ENCODE results near the gene IGFN1.

IGFN1 gene

GRCh38 chr1:201185527-201186128, 5.0 kb upstream of the IGFN1 start:
- no peak for DNase-seq

- DNase-seq = no peak
These were observed 4.4 kb upstream of the IGFN1 start for GRCh38 chr1:201186192-201186591.

- no peak for DNase-seq
These were observed 1.5 kb upstream of the IGFN1 start for GRCh38 chr1:201189085-201189484.

GRCh38 chr1:201190005-201190404, 619 bp upstream of the IGFN1 start:
- no peak for DNase-seq

- DNase-seq = no peak
These were observed 1.1 kb downstream of the IGFN1 start for GRCh38 chr1:201191653-201192260.

- DNase-seq = no peak
These were observed 1.7 kb downstream of the IGFN1 start for GRCh38 chr1:201192261-201192788.

GRCh38 chr1:201194046-201194445, 3.4 kb downstream of the IGFN1 start:
- no peak for DNase-seq

- DNase-seq = no peak
These were observed 8.0 kb downstream of the IGFN1 start for GRCh38 chr1:201198598-201198997.

- no peak for DNase-seq
These were observed 14.4 kb downstream of the IGFN1 start for GRCh38 chr1:201205036-201205435.

GRCh38 chr1:201206176-201206575, 15.6 kb downstream of the IGFN1 start:
- DNase-seq = no peak

GRCh38 chr1:201207046-201207445, 16.4 kb downstream of the IGFN1 start:
- DNase-seq = no peak

GRCh38 chr1:201208236-201208635, 17.6 kb downstream of the IGFN1 start:
- no peak for DNase-seq

- no peak for DNase-seq
These were observed 21.4 kb downstream of the IGFN1 start for GRCh38 chr1:201212056-201212455.

GRCh38 chr1:201212461-201213055, 21.9 kb downstream of the IGFN1 start:
- no peak for DNase-seq

GRCh38 chr1:201213106-201213770, 22.6 kb downstream of the IGFN1 start:
- no peak for DNase-seq

GRCh38 chr1:201213926-201214325, 23.3 kb downstream of the IGFN1 start:
- DNase-seq = no peak

- no peak for DNase-seq
These were observed 23.8 kb downstream of the IGFN1 start for GRCh38 chr1:201214461-201214860.

- DNase-seq = no peak
These were observed 24.3 kb downstream of the IGFN1 start for GRCh38 chr1:201214886-201215285.

GRCh38 chr1:201215531-201216357, 25.1 kb downstream of the IGFN1 start:
- DNase-seq = no peak

GRCh38 chr1:201216395-201217085, 25.9 kb downstream of the IGFN1 start:
- no peak for DNase-seq

GRCh38 chr1:201217146-201217545, 26.5 kb downstream of the IGFN1 start:
- DNase-seq = no peak

GRCh38 chr1:201217851-201218250, 27.2 kb downstream of the IGFN1 start:
- no peak for DNase-seq
